Neural progenitor cell (in vitro differentiated cells): ENCODE measurements around the gene FERMT3. TPM values are rescaled to one million over a fixed set of nuclear protein-coding genes. Genes with fewer than 3 reads are reported as not detected.

Source experiments
- DNase-seq: peaks from one replicate; pipeline ENCODE4 v3.0.0-alpha.2; 2016; ENCODE audit warnings: low spot score
- H2AFZ ChIP-seq: fragments of 200-600 bp; sonication (generic); replicated peaks from 2 replicates; pipeline ENCODE4 v1.6.1; 2016; ENCODE audit warnings: antibody characterized with exemption
- H3F3A ChIP-seq: fragments of 200-600 bp; sonication (generic); 2 replicates; pipeline ENCODE4 v1.6.1; 2016; ENCODE audit warnings: antibody characterized with exemption, low read depth
- H3K27ac ChIP-seq: fragments of 200-600 bp; sonication (generic); 2 replicates; pipeline ENCODE4 v1.5.1; 2016; ENCODE audit warnings: mild to moderate bottlenecking
- H3K27me3 ChIP-seq: fragments of 200-600 bp; sonication (generic); 2 replicates; pipeline ENCODE4 v1.6.1; 2016; ENCODE audit warnings: mild to moderate bottlenecking, moderate library complexity
- H3K36me3 ChIP-seq: fragments of 200-600 bp; sonication (generic); 2 replicates; pipeline ENCODE4 v1.5.1; 2016
- H3K4me1 ChIP-seq: fragments of 200-600 bp; sonication (generic); 2 replicates; pipeline ENCODE4 v1.6.1; 2016; ENCODE audit warnings: mixed run types
- H3K4me2 ChIP-seq: fragments of 200-600 bp; sonication (generic); 2 replicates; pipeline ENCODE4 v1.6.1; 2016
- H3K4me3 ChIP-seq: fragments of 200-600 bp; sonication (generic); 2 replicates; pipeline ENCODE4 v1.5.1; 2016
- H3K79me2 ChIP-seq: fragments of 200-600 bp; sonication (generic); 2 replicates; pipeline ENCODE4 v1.6.1; 2016; ENCODE audit warnings: low read depth
- H3K9ac ChIP-seq: fragments of 200-600 bp; sonication (generic); 2 replicates; pipeline ENCODE4 v1.6.1; 2016
- H3K9me3 ChIP-seq: fragments of 200-600 bp; sonication (generic); 2 replicates; pipeline ENCODE4 v1.5.1; 2016; ENCODE audit warnings: low read depth
- H4K20me1 ChIP-seq: fragments of 200-600 bp; sonication (generic); 2 replicates; pipeline ENCODE4 v1.6.1; 2016; ENCODE audit warnings: low read depth
- H3K27ac Mint-ChIP-seq: 3 replicates; pipeline ENCODE4 v1.8.0; 2021; ENCODE audit warnings: mixed read lengths
- H3K27me3 Mint-ChIP-seq: 2 replicates; pipeline ENCODE4 v1.8.0; 2022; ENCODE audit warnings: low read depth, mild to moderate bottlenecking, inconsistent platforms, moderate library complexity, mixed read lengths; ENCODE audit not compliant: insufficient read depth
- H3K36me3 Mint-ChIP-seq: 3 replicates; pipeline ENCODE4 v1.8.0; 2021; ENCODE audit warnings: mixed read lengths
- H3K4me1 Mint-ChIP-seq: 3 replicates; pipeline ENCODE4 v1.8.0; 2021; ENCODE audit warnings: mixed read lengths
- H3K4me3 Mint-ChIP-seq: 3 replicates; pipeline ENCODE4 v1.8.0; 2021; ENCODE audit warnings: mild to moderate bottlenecking, moderate library complexity, mixed read lengths
- H3K9me3 Mint-ChIP-seq: 3 replicates; pipeline ENCODE4 v1.8.0; 2020; ENCODE audit warnings: mixed read lengths
- EZH2 ChIP-seq: fragments of 200-600 bp; sonication (generic); IDR thresholded peaks from 2 replicates; pipeline ENCODE4 v1.6.1; 2017; ENCODE audit warnings: antibody characterized with exemption, mild to moderate bottlenecking, moderate library complexity
- EZH2phosphoT487 ChIP-seq: fragments of 200-600 bp; sonication (generic); IDR thresholded peaks from 2 replicates; pipeline ENCODE4 v1.6.1; 2017; ENCODE audit warnings: antibody characterized with exemption
- total RNA-seq: library from RNA; depleted of rRNA; stranded (reverse); fragments of >200 nt; gene quantifications from 2 replicates; pipeline ENCODE4 v1.2.3, GENCODE V29; 2015; ENCODE audit warnings: low replicate concordance
- TF ChIP-seq, protein P1 (sequence below): fragments of 200-600 bp; sonication (generic); IDR thresholded peaks from 2 replicates; pipeline ENCODE4 v1.5.1; 2017; ENCODE audit warnings: antibody characterized with exemption, mild to moderate bottlenecking

FERMT3 gene
- total RNA-seq, 1 donor from 2014 or later = not detected

DNA sequence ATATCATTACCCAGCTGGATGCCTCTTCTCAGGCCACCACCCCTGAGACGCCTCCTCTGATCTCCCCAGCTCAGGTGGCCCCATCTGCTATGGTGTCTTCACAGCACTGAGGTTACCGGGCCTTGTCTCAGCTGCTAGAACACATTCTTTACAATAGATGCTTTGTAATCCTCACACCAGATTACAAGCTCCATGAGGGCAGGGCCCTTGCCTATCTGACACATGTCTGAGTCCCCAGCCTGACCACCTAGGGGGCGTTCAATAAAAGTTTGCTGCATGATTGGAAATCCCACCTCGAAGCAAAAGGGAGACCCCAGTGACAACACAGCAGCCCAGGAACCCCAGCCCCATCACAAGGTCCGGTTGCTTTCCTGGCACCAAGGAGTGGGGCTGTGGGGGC, 42.6 kb upstream of the FERMT3 start:
- Histone ChIP-seq H3K4me3 (no peak overlapping the region), H3F3A (peaks cover 15% of the 10 kb centered on the region), H2AFZ (no peak overlapping the region), H3K79me2 (no peaks in the 10 kb centered on the region), H3K4me2 (no peak overlapping the region), H3K27me3 (peaks cover 13% of the 10 kb centered on the region), H3K9me3 (no peaks in the 10 kb centered on the region), H3K27ac (no peak overlapping the region), H4K20me1 (no peaks in the 10 kb centered on the region), H3K4me1 (peaks cover 13% of the 10 kb centered on the region), H3K36me3 (no peaks in the 10 kb centered on the region), H3K9ac (no peak overlapping the region)
- TF ChIP-seq, protein P1, sequence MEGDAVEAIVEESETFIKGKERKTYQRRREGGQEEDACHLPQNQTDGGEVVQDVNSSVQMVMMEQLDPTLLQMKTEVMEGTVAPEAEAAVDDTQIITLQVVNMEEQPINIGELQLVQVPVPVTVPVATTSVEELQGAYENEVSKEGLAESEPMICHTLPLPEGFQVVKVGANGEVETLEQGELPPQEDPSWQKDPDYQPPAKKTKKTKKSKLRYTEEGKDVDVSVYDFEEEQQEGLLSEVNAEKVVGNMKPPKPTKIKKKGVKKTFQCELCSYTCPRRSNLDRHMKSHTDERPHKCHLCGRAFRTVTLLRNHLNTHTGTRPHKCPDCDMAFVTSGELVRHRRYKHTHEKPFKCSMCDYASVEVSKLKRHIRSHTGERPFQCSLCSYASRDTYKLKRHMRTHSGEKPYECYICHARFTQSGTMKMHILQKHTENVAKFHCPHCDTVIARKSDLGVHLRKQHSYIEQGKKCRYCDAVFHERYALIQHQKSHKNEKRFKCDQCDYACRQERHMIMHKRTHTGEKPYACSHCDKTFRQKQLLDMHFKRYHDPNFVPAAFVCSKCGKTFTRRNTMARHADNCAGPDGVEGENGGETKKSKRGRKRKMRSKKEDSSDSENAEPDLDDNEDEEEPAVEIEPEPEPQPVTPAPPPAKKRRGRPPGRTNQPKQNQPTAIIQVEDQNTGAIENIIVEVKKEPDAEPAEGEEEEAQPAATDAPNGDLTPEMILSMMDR = no peak
- no peaks in the 10 kb centered on the region for H3K36me3 Mint-ChIP-seq
- H3K4me3 Mint-ChIP-seq = peak overlapping the region; percentile 35
- DNase-seq = no peak
- H3K27ac Mint-ChIP-seq = no peak overlapping the region
- peaks cover 14% of the 10 kb centered on the region for H3K4me1 Mint-ChIP-seq
- peaks cover 10% of the 10 kb centered on the region for H3K27me3 Mint-ChIP-seq
- no peaks in the 10 kb centered on the region for H3K9me3 Mint-ChIP-seq

DNA sequence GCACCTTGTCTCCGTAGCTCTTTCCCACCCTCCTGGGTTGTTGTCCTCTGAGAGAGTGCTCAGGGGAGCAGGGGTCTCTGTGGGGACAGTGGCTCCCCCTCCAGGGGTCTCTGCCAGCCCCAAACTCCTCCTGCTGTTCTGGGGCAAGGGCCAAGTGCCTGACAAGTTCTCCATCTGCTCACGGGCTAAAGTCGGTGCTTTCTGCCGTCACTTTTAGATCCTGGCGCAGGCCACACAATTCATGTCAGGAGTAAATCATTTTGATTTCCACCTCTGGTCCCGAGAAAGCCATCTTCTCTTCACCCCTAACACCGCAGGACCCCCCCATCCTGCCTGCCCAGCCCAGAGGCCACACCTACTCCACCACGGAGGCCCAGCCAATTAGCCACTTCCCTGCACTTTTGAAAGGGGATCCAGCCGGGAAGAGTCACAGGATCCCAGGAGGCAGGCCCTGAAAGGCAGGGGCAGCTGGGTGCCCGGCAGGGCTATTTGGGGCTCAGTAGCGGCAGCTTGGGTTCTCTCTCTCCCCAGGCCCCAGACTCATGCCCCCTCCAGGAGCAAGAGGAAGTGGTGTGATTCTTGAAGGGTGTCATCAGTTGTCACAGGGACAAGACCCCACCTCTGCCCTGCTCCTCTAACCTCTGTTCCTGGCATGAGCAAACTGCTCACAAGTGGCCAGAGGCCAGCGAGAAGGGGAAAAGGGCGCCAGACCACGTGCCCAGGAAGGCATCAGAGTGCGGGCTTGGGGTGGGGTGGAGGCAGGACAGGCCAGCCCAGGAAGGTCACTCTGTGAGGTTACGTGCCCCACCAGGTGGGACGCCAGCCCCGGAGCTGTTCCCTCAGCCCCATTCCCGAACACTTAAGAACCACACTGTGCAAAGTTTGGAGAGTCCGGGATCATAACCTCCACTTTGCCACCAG, 41.9 kb upstream of the FERMT3 start:
- Histone ChIP-seq H3K4me3 (peak overlapping the region; percentile 60), H3K79me2 (no peaks in the 10 kb centered on the region), H2AFZ (no peak overlapping the region), H3K36me3 (no peaks in the 10 kb centered on the region), H3K4me1 (peaks cover 13% of the 10 kb centered on the region), H3K27ac (no peak overlapping the region), H4K20me1 (no peaks in the 10 kb centered on the region), H3F3A (peaks cover 15% of the 10 kb centered on the region), H3K9ac (no peak overlapping the region), H3K4me2 (peak overlapping the region; percentile 99), H3K27me3 (peaks cover 13% of the 10 kb centered on the region), H3K9me3 (no peaks in the 10 kb centered on the region)
- Mint-ChIP-seq H3K4me3 (peak overlapping the region; percentile 84), H3K36me3 (no peaks in the 10 kb centered on the region), H3K9me3 (no peaks in the 10 kb centered on the region), H3K4me1 (peaks cover 14% of the 10 kb centered on the region), H3K27ac (no peak overlapping the region), H3K27me3 (peaks cover 10% of the 10 kb centered on the region)
- TF ChIP-seq EZH2 (no peak), EZH2phosphoT487 (no peak)
- TF ChIP-seq, protein P1 = no peak
- DNase-seq = peak; percentile 61

DNA sequence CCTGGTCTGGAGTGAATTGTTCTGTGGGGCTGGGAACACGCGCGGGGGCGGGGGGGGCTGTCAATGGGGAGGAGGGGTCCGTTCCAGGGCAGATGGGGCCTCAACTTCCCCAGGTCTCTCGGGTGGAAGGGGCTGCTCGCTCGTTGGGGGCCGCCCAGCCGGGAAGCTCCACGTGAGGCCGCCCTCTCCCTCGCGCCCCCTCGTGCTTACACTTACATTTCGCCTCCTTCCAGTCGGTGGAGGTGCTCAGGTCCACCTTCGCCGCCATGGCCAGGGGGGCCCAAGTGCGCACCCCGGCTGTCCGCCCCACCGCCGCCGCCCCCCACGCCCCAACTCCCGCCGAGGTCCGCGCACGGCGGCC, 41.1 kb upstream of the FERMT3 start:
- Histone ChIP-seq H3F3A (peaks cover 15% of the 10 kb centered on the region), H4K20me1 (no peaks in the 10 kb centered on the region), H3K27me3 (peaks cover 13% of the 10 kb centered on the region), H3K27ac (no peak overlapping the region), H3K36me3 (no peaks in the 10 kb centered on the region), H3K9me3 (no peaks in the 10 kb centered on the region), H3K4me1 (peaks cover 13% of the 10 kb centered on the region), H3K4me3 (peak overlapping the region; percentile 60), H2AFZ (peak overlapping the region; percentile 40), H3K79me2 (no peaks in the 10 kb centered on the region), H3K4me2 (peak overlapping the region; percentile 99), H3K9ac (no peak overlapping the region)
- Mint-ChIP-seq H3K36me3 (no peaks in the 10 kb centered on the region), H3K4me3 (peak overlapping the region; percentile 84), H3K27me3 (peaks cover 10% of the 10 kb centered on the region), H3K9me3 (no peaks in the 10 kb centered on the region), H3K4me1 (peaks cover 19% of the 10 kb centered on the region), H3K27ac (no peak overlapping the region)
- no peak for TF ChIP-seq EZH2phosphoT487
- TF ChIP-seq, protein P1 = peak; percentile 17
- DNase-seq = no peak
